ENCODE results near the gene TGFBR3L. TPM values are rescaled to one million over a fixed set of nuclear protein-coding genes. Genes with fewer than 3 reads are reported as not detected.

The TGFBR3L gene
- total RNA-seq, 1 donor from 2014 or later = not detected

GRCh38 chr19:7874076-7874896, 40.3 kb upstream of the TGFBR3L start, which contains the start of gene PRR36:
Gene PRR36, minus strand, starts transcription at chr19:7874390. Its CDS starts 701 bp downstream, at chr19:7873689.
- POLR2A ChIA-PET = interaction anchor here (0.6 kb wide), 1 partner anchor 46 kb away, joined by 3 read pairs; the partner anchor contains the start of gene SNAPC2
- intact Hi-C loops (cut with micrococcal nuclease) = no loop called here
- CTCF ChIA-PET = no interaction called here

GRCh38 chr19:7874897-7875273, 39.7 kb upstream of the TGFBR3L start:
- TF ChIP-seq CTCF (IDR thresholded peaks at IDR 0.05) = no peak
- Mint-ChIP-seq H3K4me1 (peaks cover 28% of the 10 kb centered on the region), H3K4me3 (no peak overlapping the region), H3K27ac (no peak overlapping the region), H3K27me3 (peaks cover 24% of the 10 kb centered on the region), H3K36me3 (ENCODE audit: low read depth) (no peaks in the 10 kb centered on the region), H3K9me3 (peaks cover 3% of the 10 kb centered on the region)
- DNase-seq = no peak
- ATAC-seq (ENCODE audit: low read depth) = no peak
- intact Hi-C loops (cut with micrococcal nuclease) = no loop called here
- POLR2A ChIA-PET = interaction anchor here (0.6 to 0.7 kb wide), 3 partner anchors 12 to 219 kb away, joined by 3 to 6 read pairs (median 5); partner anchors contain the start of gene SNAPC2
- CTCF ChIA-PET = no interaction called here

More at GRCh38 chr19:7874076-7874896, 40.3 kb upstream of the TGFBR3L start, which contains the start of gene PRR36:
- peak within 1 kb of the TSS; percentile 58 for H3K4me3 Mint-ChIP-seq
- ATAC-seq (ENCODE audit: low read depth) (no peak), DNase-seq (no peak)
- H3K27ac Mint-ChIP-seq = no peak within 1 kb of the TSS
- peaks cover 29% of the 10 kb centered on the region for H3K4me1 Mint-ChIP-seq
- no peaks in the 10 kb centered on the region for H3K36me3 Mint-ChIP-seq (ENCODE audit: low read depth)
- peaks cover 24% of the 10 kb centered on the region for H3K27me3 Mint-ChIP-seq
- no peak for TF ChIP-seq CTCF (IDR thresholded peaks at IDR 0.05)
- H3K9me3 Mint-ChIP-seq = peaks cover 3% of the 10 kb centered on the region

GRCh38 chr19:7877249-7877836, 37.3 kb upstream of the TGFBR3L start:
- no peak for TF ChIP-seq CTCF (IDR thresholded peaks at IDR 0.05)
- peaks cover 13% of the 10 kb centered on the region for H3K27me3 Mint-ChIP-seq
- no peak overlapping the region for H3K27ac Mint-ChIP-seq
- no peaks in the 10 kb centered on the region for H3K36me3 Mint-ChIP-seq (ENCODE audit: low read depth)
- DNase-seq (no peak), ATAC-seq (ENCODE audit: low read depth) (no peak)
- no peak overlapping the region for H3K4me3 Mint-ChIP-seq
- H3K4me1 Mint-ChIP-seq = peaks cover 12% of the 10 kb centered on the region
- ChIA-PET CTCF (no interaction called here), POLR2A (no interaction called here)
- intact Hi-C loops (cut with micrococcal nuclease) = no loop called here
- no peaks in the 10 kb centered on the region for H3K9me3 Mint-ChIP-seq

- intact Hi-C loops (cut with micrococcal nuclease) = no loop called here
- Mint-ChIP-seq H3K27me3 (peaks cover 7% of the 10 kb centered on the region), H3K27ac (no peak overlapping the region), H3K4me3 (no peak overlapping the region), H3K9me3 (no peaks in the 10 kb centered on the region), H3K4me1 (peaks cover 4% of the 10 kb centered on the region), H3K36me3 (ENCODE audit: low read depth) (no peaks in the 10 kb centered on the region)
- ChIA-PET CTCF (interaction anchor here (1.1 kb wide), 1 partner anchor 10 kb away, joined by 3 read pairs; no protein-coding TSS in a partner anchor), POLR2A (no interaction called here)
- ATAC-seq (ENCODE audit: low read depth) (no peak), DNase-seq (no peak)
- no peak for TF ChIP-seq CTCF (IDR thresholded peaks at IDR 0.05)
Observed at GRCh38 chr19:7879111-7879807, 35.4 kb upstream of the TGFBR3L start.

GRCh38 chr19:7879836-7880235, 34.8 kb upstream of the TGFBR3L start:
- CTCF ChIA-PET = interaction anchor here (1.1 kb wide), 1 partner anchor 10 kb away, joined by 3 read pairs; no protein-coding TSS in a partner anchor
- no peak for TF ChIP-seq CTCF (IDR thresholded peaks at IDR 0.05)
- ATAC-seq (ENCODE audit: low read depth) = no peak

More at GRCh38 chr19:7879836-7880235, 34.8 kb upstream of the TGFBR3L start:
- Mint-ChIP-seq H3K4me3 (no peak overlapping the region), H3K36me3 (ENCODE audit: low read depth) (no peaks in the 10 kb centered on the region), H3K27ac (no peak overlapping the region), H3K4me1 (no peaks in the 10 kb centered on the region), H3K27me3 (peaks cover 5% of the 10 kb centered on the region), H3K9me3 (no peaks in the 10 kb centered on the region)
- intact Hi-C loops (cut with micrococcal nuclease) = no loop called here
- POLR2A ChIA-PET = no interaction called here
- DNase-seq = no peak
